ENCODE data around the gene NEU4. TPM values are rescaled to one million over a fixed set of nuclear protein-coding genes. Genes with fewer than 3 reads are reported as not detected.

The NEU4 gene
- total and polyA plus RNA-seq, 9 of the 15 experiments (the other 6 are each of a cell fraction or from before 2014, with no cell fraction given): 0.01 to 0.40 TPM; not detected in 7

DNA sequence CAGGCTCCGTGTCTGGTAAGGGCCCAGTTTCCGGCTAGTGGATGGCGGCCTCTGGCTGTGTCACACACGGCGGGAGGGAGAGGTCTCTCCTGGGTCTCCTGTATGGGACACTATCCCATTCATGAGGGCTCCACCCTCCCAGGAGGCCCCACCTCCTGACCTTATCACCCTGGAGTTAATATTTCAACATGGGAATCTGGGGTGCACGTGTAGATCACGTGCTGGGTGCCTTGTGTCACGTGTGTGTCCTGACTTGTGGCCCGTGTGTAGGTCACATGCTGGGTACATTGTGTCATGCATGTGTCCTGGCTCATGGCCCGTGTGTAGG is 9.9 kb downstream of the NEU4 start (continued):
- TF ChIP-seq MGA (IDR thresholded peaks at IDR 0.05) (peak; percentile 56), GABPB1 (CRISPR knock-in tag; IDR thresholded peaks at IDR 0.05) (no peak), ILK (tag; IDR thresholded peaks at IDR 0.05; ENCODE audit: borderline replicate concordance, low read depth) (no peak), TFE3 (CRISPR knock-in tag; IDR thresholded peaks at IDR 0.05) (peak; percentile 38; the same call in 1 of the 2 replicates), CEBPG (CRISPR knock-in tag; IDR thresholded peaks at IDR 0.05) (peak; percentile 37; the same call in 1 of the 2 replicates), CEBPG (tag; conservative IDR thresholded peaks at IDR 0.05 in 1 of 2, IDR thresholded peaks at IDR 0.05 in 1 of 2) (no peak), USF2 (CRISPR knock-in tag; IDR thresholded peaks at IDR 0.05) (peak; percentile 68), TBL1XR1 (IDR thresholded peaks at IDR 0.05; ENCODE audit: low read length in 2 of 2) (no peak), KLF10 (CRISPR knock-in tag; IDR thresholded peaks at IDR 0.05) (no peak)
- TF ChIP-seq, protein P1, sequence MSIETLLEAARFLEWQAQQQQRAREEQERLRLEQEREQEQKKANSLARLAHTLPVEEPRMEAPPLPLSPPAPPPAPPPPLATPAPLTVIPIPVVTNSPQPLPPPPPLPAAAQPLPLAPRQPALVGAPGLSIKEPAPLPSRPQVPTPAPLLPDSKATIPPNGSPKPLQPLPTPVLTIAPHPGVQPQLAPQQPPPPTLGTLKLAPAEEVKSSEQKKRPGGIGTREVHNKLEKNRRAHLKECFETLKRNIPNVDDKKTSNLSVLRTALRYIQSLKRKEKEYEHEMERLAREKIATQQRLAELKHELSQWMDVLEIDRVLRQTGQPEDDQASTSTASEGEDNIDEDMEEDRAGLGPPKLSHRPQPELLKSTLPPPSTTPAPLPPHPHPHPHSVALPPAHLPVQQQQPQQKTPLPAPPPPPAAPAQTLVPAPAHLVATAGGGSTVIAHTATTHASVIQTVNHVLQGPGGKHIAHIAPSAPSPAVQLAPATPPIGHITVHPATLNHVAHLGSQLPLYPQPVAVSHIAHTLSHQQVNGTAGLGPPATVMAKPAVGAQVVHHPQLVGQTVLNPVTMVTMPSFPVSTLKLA (conservative IDR thresholded peaks at IDR 0.05): 0 out of 4 replicates have a peak, but pooled peaks of 1 of the 2 experiments have one; percentile 21
- TF ChIP-seq, protein P2, sequence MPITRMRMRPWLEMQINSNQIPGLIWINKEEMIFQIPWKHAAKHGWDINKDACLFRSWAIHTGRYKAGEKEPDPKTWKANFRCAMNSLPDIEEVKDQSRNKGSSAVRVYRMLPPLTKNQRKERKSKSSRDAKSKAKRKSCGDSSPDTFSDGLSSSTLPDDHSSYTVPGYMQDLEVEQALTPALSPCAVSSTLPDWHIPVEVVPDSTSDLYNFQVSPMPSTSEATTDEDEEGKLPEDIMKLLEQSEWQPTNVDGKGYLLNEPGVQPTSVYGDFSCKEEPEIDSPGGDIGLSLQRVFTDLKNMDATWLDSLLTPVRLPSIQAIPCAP (CRISPR knock-in tag; IDR thresholded peaks at IDR 0.05; ENCODE audit: borderline replicate concordance): no peak

All from K562 (cell line).